ENCODE measurements around the gene STX12.

Gene STX12

GRCh38 chr1:27779122-27779521, 6.1 kb downstream of the STX12 start:
- H3K9me3 ChIP-seq (ENCODE audit: insufficient read depth, low read depth, low read length) = no peaks in the 10 kb centered on the region
- DNase-seq = no peak
- no peak overlapping the region for H3K4me2 ChIP-seq (ENCODE audit: low read length)
- no peak overlapping the region for H3K23ac ChIP-seq (ENCODE audit: low read length)
- H3K4ac ChIP-seq (ENCODE audit: low read depth, low read length) = no peak overlapping the region
- no peak overlapping the region for H4K8ac ChIP-seq (ENCODE audit: low read depth, low read length)
- H3K9ac ChIP-seq (ENCODE audit: low read length) = no peak overlapping the region
- H2AFZ ChIP-seq (ENCODE audit: insufficient read depth, low read length, poor library complexity) = no peak overlapping the region
- WGBS (ENCODE audit: extremely low coverage, insufficient coverage, insufficient read length) = no CpG with 5 or more reads among the region's 4 CpGs
- H3K27me3 ChIP-seq (ENCODE audit: insufficient read depth, low read length) = no peaks in the 10 kb centered on the region
- H3K14ac ChIP-seq (ENCODE audit: low read length) = no peak overlapping the region
- H3K4me1 ChIP-seq (ENCODE audit: control insufficient read depth in 1 of 2, insufficient read depth in 2 of 2, low read length in 2 of 2) = no peaks in the 10 kb centered on the region
- no peaks in the 10 kb centered on the region for H3K79me1 ChIP-seq (ENCODE audit: low read length)
- H2BK120ac ChIP-seq (ENCODE audit: insufficient read depth, low read length, poor library complexity) = no peak overlapping the region
- H3K27ac ChIP-seq (ENCODE audit: low read depth, low read length) = no peak overlapping the region
- H3K36me3 ChIP-seq (ENCODE audit: control insufficient read depth in 1 of 2, insufficient read depth in 2 of 2, low read length in 2 of 2) = peaks cover 0 to 4% of the 10 kb centered on the region in 2 experiments
- H2BK5ac ChIP-seq (ENCODE audit: low read depth, low read length, poor library complexity) = no peak overlapping the region
- H2BK12ac ChIP-seq (ENCODE audit: low read length) = no peak overlapping the region
- peaks cover under 1% of the 10 kb centered on the region for H3K79me2 ChIP-seq (ENCODE audit: control insufficient read depth, insufficient read depth, low read length, poor library complexity)
- no peak overlapping the region for H3K4me3 ChIP-seq (ENCODE audit: low read depth, low read length)
- no peak overlapping the region for H4K91ac ChIP-seq (ENCODE audit: low read depth, low read length)
- H2AK5ac ChIP-seq (ENCODE audit: low read length) = no peak overlapping the region
- H4K12ac ChIP-seq (ENCODE audit: low read depth, low read length) = no peak overlapping the region
- no peak overlapping the region for H3K18ac ChIP-seq (ENCODE audit: low read length)

- Histone ChIP-seq H4K91ac (ENCODE audit: low read depth, low read length) (no peak overlapping the region), H3K4me2 (ENCODE audit: low read length) (no peak overlapping the region), H3K23ac (ENCODE audit: low read length) (no peak overlapping the region), H4K12ac (ENCODE audit: low read depth, low read length) (no peak overlapping the region), H3K27me3 (ENCODE audit: insufficient read depth, low read length) (no peaks in the 10 kb centered on the region), H2BK5ac (ENCODE audit: low read depth, low read length, poor library complexity) (no peak overlapping the region), H3K4me1 (ENCODE audit: control insufficient read depth in 1 of 2, insufficient read depth in 2 of 2, low read length in 2 of 2) (peaks cover 3 to 5% of the 10 kb centered on the region in 2 experiments), H3K79me1 (ENCODE audit: low read length) (peaks cover 2% of the 10 kb centered on the region), H3K4ac (ENCODE audit: low read depth, low read length) (no peak overlapping the region), H4K8ac (ENCODE audit: low read depth, low read length) (no peak overlapping the region), H2BK120ac (ENCODE audit: insufficient read depth, low read length, poor library complexity) (no peak overlapping the region), H3K14ac (ENCODE audit: low read length) (no peak overlapping the region), H2AK5ac (ENCODE audit: low read length) (no peak overlapping the region), H2AFZ (ENCODE audit: insufficient read depth, low read length, poor library complexity) (no peak overlapping the region), H3K79me2 (ENCODE audit: control insufficient read depth, insufficient read depth, low read length, poor library complexity) (no peaks in the 10 kb centered on the region), H2BK12ac (ENCODE audit: low read length) (no peak overlapping the region), H3K36me3 (ENCODE audit: control insufficient read depth in 1 of 2, insufficient read depth in 2 of 2, low read length in 2 of 2) (peaks cover 0 to 4% of the 10 kb centered on the region in 2 experiments), H3K4me3 (ENCODE audit: low read depth, low read length) (no peak overlapping the region), H3K9me3 (ENCODE audit: insufficient read depth, low read depth, low read length) (no peaks in the 10 kb centered on the region), H3K27ac (ENCODE audit: low read depth, low read length) (no peak overlapping the region), H3K9ac (ENCODE audit: low read length) (no peak overlapping the region), H3K18ac (ENCODE audit: low read length) (no peak overlapping the region)
- no CpG with 5 or more reads among the region's 3 CpGs for WGBS (ENCODE audit: extremely low coverage, insufficient coverage, insufficient read length)
- no peak for DNase-seq
These were observed 9.9 kb downstream of the STX12 start for GRCh38 chr1:27782950-27783349.

GRCh38 chr1:27784700-27785099, 11.7 kb downstream of the STX12 start:
- H3K14ac ChIP-seq (ENCODE audit: low read length) = no peak overlapping the region
- H2AFZ ChIP-seq (ENCODE audit: insufficient read depth, low read length, poor library complexity) = no peak overlapping the region
- H3K4ac ChIP-seq (ENCODE audit: low read depth, low read length) = no peak overlapping the region
- H3K23ac ChIP-seq (ENCODE audit: low read length) = no peak overlapping the region
- H3K36me3 ChIP-seq (ENCODE audit: control insufficient read depth in 1 of 2, insufficient read depth in 2 of 2, low read length in 2 of 2) = peaks cover 0 to 4% of the 10 kb centered on the region in 2 experiments
- H3K4me2 ChIP-seq (ENCODE audit: low read length) = no peak overlapping the region
- H4K12ac ChIP-seq (ENCODE audit: low read depth, low read length) = no peak overlapping the region
- no peak overlapping the region for H2BK5ac ChIP-seq (ENCODE audit: low read depth, low read length, poor library complexity)
- H3K79me2 ChIP-seq (ENCODE audit: control insufficient read depth, insufficient read depth, low read length, poor library complexity) = no peaks in the 10 kb centered on the region
- no peak overlapping the region for H3K18ac ChIP-seq (ENCODE audit: low read length)
- no peaks in the 10 kb centered on the region for H3K27me3 ChIP-seq (ENCODE audit: insufficient read depth, low read length)
- peaks cover 2% of the 10 kb centered on the region for H3K79me1 ChIP-seq (ENCODE audit: low read length)
- H3K9ac ChIP-seq (ENCODE audit: low read length) = no peak overlapping the region
- H2BK120ac ChIP-seq (ENCODE audit: insufficient read depth, low read length, poor library complexity) = no peak overlapping the region
- no CpG with 5 or more reads among the region's 1 CpG for WGBS (ENCODE audit: extremely low coverage, insufficient coverage, insufficient read length)
- no peak overlapping the region for H2AK5ac ChIP-seq (ENCODE audit: low read length)
- H2BK12ac ChIP-seq (ENCODE audit: low read length) = no peak overlapping the region
- no peak overlapping the region for H4K8ac ChIP-seq (ENCODE audit: low read depth, low read length)
- no peak overlapping the region for H4K91ac ChIP-seq (ENCODE audit: low read depth, low read length)
- peaks cover 3 to 5% of the 10 kb centered on the region in 2 experiments for H3K4me1 ChIP-seq (ENCODE audit: control insufficient read depth in 1 of 2, insufficient read depth in 2 of 2, low read length in 2 of 2)
- no peaks in the 10 kb centered on the region for H3K9me3 ChIP-seq (ENCODE audit: insufficient read depth, low read depth, low read length)
- no peak overlapping the region for H3K27ac ChIP-seq (ENCODE audit: low read depth, low read length)
- no peak for DNase-seq
- no peak overlapping the region for H3K4me3 ChIP-seq (ENCODE audit: low read depth, low read length)

GRCh38 chr1:27785781-27786455, 12.9 kb downstream of the STX12 start:
- H2BK12ac ChIP-seq (ENCODE audit: low read length) = peak overlapping the region; percentile 32
- no peak overlapping the region for H3K4ac ChIP-seq (ENCODE audit: low read depth, low read length)
- no peaks in the 10 kb centered on the region for H3K79me2 ChIP-seq (ENCODE audit: control insufficient read depth, insufficient read depth, low read length, poor library complexity)
- H3K23ac ChIP-seq (ENCODE audit: low read length) = no peak overlapping the region
- no peak overlapping the region for H4K12ac ChIP-seq (ENCODE audit: low read depth, low read length)
- no peak overlapping the region for H2AFZ ChIP-seq (ENCODE audit: insufficient read depth, low read length, poor library complexity)
- H3K4me3 ChIP-seq (ENCODE audit: low read depth, low read length) = no peak overlapping the region
- H3K4me2 ChIP-seq (ENCODE audit: low read length) = no peak overlapping the region
- H3K9me3 ChIP-seq (ENCODE audit: insufficient read depth, low read depth, low read length) = no peaks in the 10 kb centered on the region
- no peak overlapping the region for H2BK5ac ChIP-seq (ENCODE audit: low read depth, low read length, poor library complexity)
- peaks cover 3 to 5% of the 10 kb centered on the region in 2 experiments for H3K4me1 ChIP-seq (ENCODE audit: control insufficient read depth in 1 of 2, insufficient read depth in 2 of 2, low read length in 2 of 2)
- peak; percentile 73 to 84 for DNase-seq
- H3K9ac ChIP-seq (ENCODE audit: low read length) = no peak overlapping the region
- peaks cover 2% of the 10 kb centered on the region for H3K79me1 ChIP-seq (ENCODE audit: low read length)
- peaks cover 3 to 6% of the 10 kb centered on the region in 2 experiments for H3K36me3 ChIP-seq (ENCODE audit: control insufficient read depth in 1 of 2, insufficient read depth in 2 of 2, low read length in 2 of 2)
- H2BK120ac ChIP-seq (ENCODE audit: insufficient read depth, low read length, poor library complexity) = no peak overlapping the region
- no peak overlapping the region for H4K8ac ChIP-seq (ENCODE audit: low read depth, low read length)
- H4K91ac ChIP-seq (ENCODE audit: low read depth, low read length) = no peak overlapping the region
- no peak overlapping the region for H2AK5ac ChIP-seq (ENCODE audit: low read length)
- H3K14ac ChIP-seq (ENCODE audit: low read length) = peak overlapping the region; percentile 24
- no peaks in the 10 kb centered on the region for H3K27me3 ChIP-seq (ENCODE audit: insufficient read depth, low read length)
- H3K18ac ChIP-seq (ENCODE audit: low read length) = no peak overlapping the region
- peak overlapping the region; percentile 22 for H3K27ac ChIP-seq (ENCODE audit: low read depth, low read length)

Measured in trophoblast cell (in vitro differentiated cells and primary cell).